DMS53 (cell line): ENCODE measurements around the gene TBC1D14.
"Not testable (repeated sequence)": the region's sequence is repeated elsewhere in the genome, so short reads cannot be mapped to it uniquely, and the experiment has no call there.

ENCODE experiments used
- DNase-seq: peaks from one replicate; lab custom pipeline; 2025; lab: John Stamatoyannopoulos, UW

TBC1D14 gene

GRCh38 chr4:6890358-6890757 lies 19.3 kb upstream of the TBC1D14 start:
- no peak for DNase-seq

GRCh38 chr4:6890971-6891370 lies 18.7 kb upstream of the TBC1D14 start:
- DNase-seq: not testable (repeated sequence)

GRCh38 chr4:6891436-6892170 lies 18.0 kb upstream of the TBC1D14 start:
- no peak for DNase-seq

GRCh38 chr4:6892190-6892908 lies 17.3 kb upstream of the TBC1D14 start:
- DNase-seq: no peak

- DNase-seq: no peak
Observed at GRCh38 chr4:6892909-6893202, 16.8 kb upstream of the TBC1D14 start.

GRCh38 chr4:6893449-6894085 lies 16.1 kb upstream of the TBC1D14 start:
- DNase-seq: peak; percentile 77

GRCh38 chr4:6894086-6894478 lies 15.5 kb upstream of the TBC1D14 start:
- DNase-seq: no peak

- no peak for DNase-seq
Observed at GRCh38 chr4:6894528-6895498, 14.8 kb upstream of the TBC1D14 start.

- DNase-seq: no peak
Observed at GRCh38 chr4:6896035-6896434, 13.6 kb upstream of the TBC1D14 start.

- no peak for DNase-seq
Observed at GRCh38 chr4:6898763-6899162, 10.9 kb upstream of the TBC1D14 start.

- no peak for DNase-seq
Observed at GRCh38 chr4:6900181-6900812, 9.3 kb upstream of the TBC1D14 start.

- no peak for DNase-seq
Observed at GRCh38 chr4:6900956-6901355, 8.7 kb upstream of the TBC1D14 start.

GRCh38 chr4:6901669-6902317 lies 7.8 kb upstream of the TBC1D14 start:
- DNase-seq: no peak

- DNase-seq: no peak
Observed at GRCh38 chr4:6902318-6903042, 7.1 kb upstream of the TBC1D14 start.

GRCh38 chr4:6905516-6906445 lies 3.8 kb upstream of the TBC1D14 start:
- DNase-seq: no peak

GRCh38 chr4:6906486-6906885 lies 3.1 kb upstream of the TBC1D14 start:
- not testable (repeated sequence) for DNase-seq

- peak; percentile 82 for DNase-seq
Observed at GRCh38 chr4:6907658-6908191, 1.9 kb upstream of the TBC1D14 start.

- DNase-seq: peak; percentile 47
Observed at GRCh38 chr4:6908432-6909112, 1.1 kb upstream of the TBC1D14 start.
